HG03457 (cell line): Measurements from ENCODE around the gene HSD17B11.
"Not testable (repeated sequence)": the region's sequence is repeated elsewhere in the genome, so short reads cannot be mapped to it uniquely, and the experiment has no call there.

ENCODE experiments used
- ATAC-seq: cut with Tn5 transposase; IDR thresholded peaks from one replicate; pipeline ENCODE4 v1.9.1; 2021; ENCODE audit warnings: moderate number of reproducible peaks; ENCODE audit not compliant: unreplicated experiment

HSD17B11 gene, protein sequence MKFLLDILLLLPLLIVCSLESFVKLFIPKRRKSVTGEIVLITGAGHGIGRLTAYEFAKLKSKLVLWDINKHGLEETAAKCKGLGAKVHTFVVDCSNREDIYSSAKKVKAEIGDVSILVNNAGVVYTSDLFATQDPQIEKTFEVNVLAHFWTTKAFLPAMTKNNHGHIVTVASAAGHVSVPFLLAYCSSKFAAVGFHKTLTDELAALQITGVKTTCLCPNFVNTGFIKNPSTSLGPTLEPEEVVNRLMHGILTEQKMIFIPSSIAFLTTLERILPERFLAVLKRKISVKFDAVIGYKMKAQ

DNA sequence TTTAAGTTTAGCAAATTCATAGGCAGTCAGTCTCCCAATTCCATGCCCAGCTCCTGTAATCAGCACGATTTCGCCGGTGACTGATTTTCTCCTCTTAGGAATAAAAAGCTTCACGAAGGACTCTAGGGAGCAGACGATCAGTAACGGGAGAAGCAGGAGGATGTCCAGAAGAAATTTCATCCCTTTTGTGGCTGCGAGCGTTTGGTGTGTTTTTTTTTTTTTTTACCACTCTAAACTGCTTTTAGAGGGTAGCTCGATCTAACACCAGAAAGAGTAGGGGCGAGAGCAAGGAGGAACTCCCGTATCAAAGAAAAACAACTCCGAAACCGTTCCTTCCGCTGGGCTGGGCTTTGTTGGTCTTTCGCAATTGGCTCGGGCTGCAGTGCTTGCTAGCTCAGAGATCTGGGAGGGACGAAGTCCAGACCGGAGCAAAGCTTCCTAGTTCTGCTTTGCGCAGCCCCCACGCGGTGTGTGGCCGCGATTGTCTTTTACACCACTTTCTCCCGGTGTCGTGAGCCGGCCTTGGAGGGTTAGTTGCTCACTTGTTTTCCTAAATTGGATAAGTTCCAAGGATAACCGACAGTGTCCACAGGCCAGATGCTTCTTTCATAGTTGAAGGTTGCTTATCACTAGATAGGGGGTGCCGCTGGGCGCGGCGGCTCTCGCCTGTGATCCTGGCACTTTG lies at the start of gene HSD17B11:
Gene HSD17B11 (minus strand): TSS at position 298 of the 685 bp plus-strand sequence. CDS start 118 bp downstream, at position 180.
- ATAC-seq: peak; percentile 99

DNA sequence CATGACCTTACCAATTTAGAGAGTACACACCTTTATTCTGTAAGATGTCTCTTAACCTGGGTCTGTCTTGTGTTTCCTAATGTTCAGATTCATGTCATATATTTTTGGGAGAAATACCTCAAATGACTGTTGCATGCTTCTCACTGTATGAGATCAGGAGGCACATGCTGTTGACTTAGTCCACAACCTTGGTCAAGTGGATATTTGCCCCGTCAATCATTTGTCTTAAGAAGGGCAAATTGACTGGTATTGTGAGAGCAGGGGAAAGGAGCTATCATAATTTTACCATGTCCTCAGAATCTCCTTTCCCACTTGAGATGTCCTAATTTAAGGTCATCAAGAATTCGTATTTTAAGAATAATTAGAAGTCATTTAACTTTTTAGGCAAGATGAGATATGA lies 42.4 kb upstream of the HSD17B11 start:
- no peak for ATAC-seq

GRCh38 chr4:87430038-87430437 lies 39.0 kb upstream of the HSD17B11 start:
- ATAC-seq: no peak

DNA sequence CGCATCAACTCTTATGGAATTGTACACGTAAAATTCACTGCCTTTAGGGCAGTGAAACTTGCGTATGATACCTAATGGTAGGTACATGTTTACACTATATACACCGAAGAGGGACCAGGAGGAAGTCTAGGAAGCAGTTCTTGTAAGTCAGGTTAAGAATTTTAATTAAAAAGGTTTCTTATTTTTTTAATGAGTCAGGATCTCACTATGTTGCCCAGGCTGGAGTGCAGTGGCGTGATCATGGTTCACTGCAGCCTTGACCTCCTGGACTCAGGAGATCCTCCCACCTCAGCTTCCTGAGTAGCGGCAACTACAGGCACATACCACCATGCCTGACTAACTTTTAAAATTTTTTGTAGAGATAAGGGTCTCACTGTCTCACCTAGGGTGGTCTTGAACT lies 38.0 kb upstream of the HSD17B11 start:
- no peak for ATAC-seq

DNA sequence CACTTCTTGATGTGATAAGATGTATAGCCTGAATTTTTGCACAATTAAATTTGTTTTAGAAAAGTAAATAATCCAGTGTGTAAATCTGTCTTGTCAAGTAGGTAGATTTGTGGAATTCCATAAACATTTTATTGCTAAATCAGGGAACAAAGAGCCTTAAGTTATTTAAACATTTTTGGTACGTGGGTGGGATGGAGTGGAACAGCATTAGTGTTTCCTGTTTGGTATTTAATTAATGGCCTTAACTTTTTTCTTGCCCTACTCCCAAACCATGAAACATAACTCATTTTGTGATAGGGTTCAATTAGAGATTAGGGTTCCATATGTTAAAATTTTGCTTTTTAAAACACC lies 36.5 kb upstream of the HSD17B11 start:
- ATAC-seq: no peak

GRCh38 chr4:87426865-87427517 lies 36.0 kb upstream of the HSD17B11 start:
- ATAC-seq: no peak

DNA sequence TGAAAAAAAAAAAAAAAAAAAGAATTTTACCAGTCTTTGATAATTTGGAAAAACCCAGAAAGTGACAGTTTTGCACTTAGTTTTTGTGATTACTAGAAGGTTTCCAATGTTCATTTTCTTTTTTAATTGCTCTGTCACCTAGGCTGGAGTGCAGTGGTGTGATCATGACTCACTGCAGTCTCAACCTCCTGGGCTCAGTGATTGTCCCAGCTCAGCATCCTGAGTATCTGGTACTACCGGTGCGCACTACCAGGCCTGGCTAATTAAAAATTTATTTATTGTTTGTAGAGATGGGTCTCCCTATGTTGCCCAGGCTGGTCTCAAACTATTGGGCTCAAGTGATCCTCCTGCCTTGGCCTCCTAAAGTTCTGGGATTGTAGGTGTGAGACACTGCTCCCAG lies 34.7 kb upstream of the HSD17B11 start:
- ATAC-seq: no peak

DNA sequence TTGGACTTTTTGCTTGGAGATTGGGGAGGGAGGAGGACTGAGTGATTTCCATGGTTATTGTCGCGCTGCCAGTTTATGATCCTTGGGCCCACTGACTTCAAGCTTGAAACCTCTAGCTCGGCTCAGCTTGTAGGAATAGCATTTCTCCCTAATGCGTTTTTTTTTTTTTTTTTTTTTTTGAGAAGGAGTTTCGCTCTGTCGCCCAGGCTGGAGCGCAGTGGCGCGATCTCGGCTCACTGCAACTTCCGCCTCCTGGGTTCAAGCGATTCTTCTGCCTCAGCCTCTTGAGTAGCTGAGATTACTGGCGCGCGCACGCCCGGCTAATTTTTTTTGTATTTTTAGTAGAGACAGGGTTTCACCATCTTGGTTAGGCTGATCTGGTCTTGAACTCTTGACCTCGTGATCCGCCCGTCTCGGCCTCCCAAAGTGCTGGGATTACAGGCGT lies 33.1 kb upstream of the HSD17B11 start:
- ATAC-seq: not testable (repeated sequence)

DNA sequence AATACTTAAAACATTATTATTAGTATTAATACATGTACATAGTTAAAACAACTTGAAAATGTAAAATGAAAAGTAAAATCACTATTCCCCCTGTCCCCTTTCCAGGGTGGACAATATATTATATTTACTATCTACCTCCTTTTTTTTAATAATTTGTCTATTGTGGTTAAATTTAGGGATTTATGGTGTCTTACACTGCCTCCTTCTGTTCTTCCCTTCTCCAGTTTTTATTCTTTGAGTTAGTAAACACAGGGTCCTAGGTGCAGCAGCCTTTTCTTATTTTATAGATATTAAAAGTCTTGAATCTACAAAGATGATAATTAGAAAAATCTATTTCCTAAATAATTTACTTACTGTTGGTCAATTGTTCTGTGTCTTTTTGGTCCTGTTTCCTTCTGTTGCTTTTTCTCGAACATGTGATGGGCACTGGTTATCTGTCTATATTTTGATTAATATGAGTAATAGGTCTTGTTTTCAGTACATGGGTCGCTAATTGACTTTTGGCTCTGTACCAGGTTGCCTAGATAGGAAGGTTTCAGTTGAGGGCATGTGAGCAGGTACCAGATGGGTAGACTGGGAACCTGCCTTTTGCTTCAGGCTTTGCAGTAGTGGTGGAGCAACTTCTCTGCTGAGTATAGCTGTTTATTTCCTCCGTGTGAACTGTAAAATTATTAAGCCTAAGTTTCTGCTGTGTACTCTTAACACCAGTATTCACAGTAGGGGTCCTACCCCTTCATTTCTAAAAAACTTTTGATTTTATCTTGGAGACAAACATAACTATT lies 32.5 kb upstream of the HSD17B11 start:
- ATAC-seq: no peak

- peak; percentile 86 for ATAC-seq
Observed at GRCh38 chr4:87422104-87423052, 31.4 kb upstream of the HSD17B11 start, which contains the start of gene NUDT9. NUDT9 (plus strand) TSS chr4:87422573; CDS start chr4:87422906, 333 bp downstream.

DNA sequence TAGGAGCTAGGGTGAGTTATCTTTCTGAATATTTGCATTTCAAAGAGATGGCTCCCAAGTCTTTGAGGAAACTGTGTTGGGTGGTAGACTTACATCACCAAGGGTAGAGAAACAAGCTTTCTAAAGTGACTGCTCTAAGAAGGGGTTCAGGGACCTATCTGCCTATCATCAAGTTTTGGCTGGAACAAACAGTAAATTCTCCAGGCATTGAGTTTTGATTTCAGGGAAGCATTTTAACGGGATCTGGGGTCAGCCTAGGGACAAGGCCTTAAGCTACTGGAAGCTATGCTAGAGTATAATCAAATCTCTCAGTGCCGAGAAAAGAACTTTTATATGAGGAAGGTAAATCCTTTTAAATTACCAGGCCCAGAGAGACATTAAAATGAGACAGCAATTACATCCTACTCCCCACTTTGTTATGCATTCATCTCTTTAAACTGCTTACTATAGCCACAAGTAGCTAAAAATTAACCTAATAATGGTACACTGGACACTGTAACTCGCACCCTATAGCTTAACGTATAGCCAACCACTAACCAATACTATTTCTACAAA lies 29.4 kb upstream of the HSD17B11 start:
- no peak for ATAC-seq

GRCh38 chr4:87419578-87420249 lies 28.7 kb upstream of the HSD17B11 start:
- ATAC-seq: no peak

GRCh38 chr4:87418410-87418809 lies 27.4 kb upstream of the HSD17B11 start:
- ATAC-seq: not testable (repeated sequence)

DNA sequence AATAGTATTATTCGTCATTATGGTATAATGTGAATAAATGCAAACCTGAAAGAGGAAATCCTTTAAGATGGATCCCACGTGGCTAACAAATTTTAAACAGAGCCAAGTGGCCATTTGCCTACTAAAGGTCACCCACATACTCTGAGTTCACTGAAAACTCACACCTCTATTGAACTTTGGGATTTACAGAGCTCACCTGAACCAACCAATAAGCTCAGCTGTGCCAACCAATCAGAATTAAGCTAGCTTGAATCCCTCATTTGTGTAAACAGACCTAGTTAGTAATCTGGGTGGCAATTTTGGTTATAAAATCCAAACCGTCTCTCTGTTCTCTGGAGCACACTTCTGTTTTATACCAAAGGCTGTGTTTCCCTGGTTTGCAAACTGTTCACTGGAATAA lies 26.0 kb upstream of the HSD17B11 start:
- no peak for ATAC-seq

DNA sequence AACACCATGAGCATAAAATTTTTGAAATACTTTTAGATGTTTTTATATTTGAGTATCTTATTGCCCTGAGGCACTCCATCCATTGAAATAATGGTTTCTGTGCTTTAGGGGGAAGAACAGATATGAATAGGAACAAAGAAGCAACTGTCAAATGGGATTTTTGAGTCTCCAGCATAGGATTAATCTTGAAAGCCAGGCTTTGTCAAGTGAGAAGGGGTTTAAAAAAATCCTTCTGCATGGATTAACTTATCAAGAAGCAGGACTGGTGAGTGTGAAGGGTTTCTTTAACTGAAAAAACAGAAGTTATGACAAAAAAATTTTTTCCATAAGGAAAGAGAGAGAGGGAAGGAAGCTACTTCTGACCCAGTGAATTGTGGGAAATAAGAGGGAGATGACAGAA lies 23.8 kb upstream of the HSD17B11 start:
- ATAC-seq: no peak

GRCh38 chr4:87410679-87411078 lies 19.7 kb upstream of the HSD17B11 start:
- no peak for ATAC-seq

- ATAC-seq: no peak
Observed at GRCh38 chr4:87410157-87410556, 19.2 kb upstream of the HSD17B11 start.

GRCh38 chr4:87409420-87409939 lies 18.5 kb upstream of the HSD17B11 start:
- no peak for ATAC-seq

GRCh38 chr4:87406902-87407301 lies 15.9 kb upstream of the HSD17B11 start:
- not testable (repeated sequence) for ATAC-seq
